Measurements from ENCODE around the gene SERINC5. TPM values are rescaled to one million over a fixed set of nuclear protein-coding genes. Genes with fewer than 3 reads are reported as not detected.

Gene SERINC5
- total and polyA plus RNA-seq, 2 of the 4 experiments (the other 2 are of a cell fraction) = 5.0 to 8.1 TPM

GRCh38 chr5:80129146-80129545 is 126.7 kb downstream of the SERINC5 start:
- no peaks in the 10 kb centered on the region for H3K36me3 ChIP-seq (ENCODE audit: control insufficient read depth, insufficient read depth, low read length)
- no peak overlapping the region for H2AFZ ChIP-seq (replicated peaks; ENCODE audit: low read length, poor library complexity)
- no peak for ATAC-seq (ENCODE audit: low read depth)
- H3K9me1 ChIP-seq (ENCODE audit: insufficient read depth, low read length) = no peaks in the 10 kb centered on the region
- no peaks in the 10 kb centered on the region for H3K79me1 ChIP-seq (ENCODE audit: low read depth in 1 of 2, low read length in 2 of 2)
- H2BK5ac ChIP-seq (ENCODE audit: low read depth, low read length, poor library complexity, severe bottlenecking) = no peak overlapping the region
- H2AK5ac ChIP-seq (ENCODE audit: low read depth, low read length) = no peak overlapping the region
- no peak overlapping the region for H4K5ac ChIP-seq (ENCODE audit: low read depth, low read length)
- H3K27ac ChIP-seq (ENCODE audit: insufficient read depth, low read length) = no peak overlapping the region
- no peak overlapping the region for H3K4me2 ChIP-seq (ENCODE audit: low read depth, low read length)
- no peak overlapping the region for H2BK20ac ChIP-seq (ENCODE audit: low read depth, low read length)
- no peaks in the 10 kb centered on the region for H3K4me1 ChIP-seq (ENCODE audit: control insufficient read depth, insufficient read depth, low read length)
- dilution Hi-C loops (cut with HindIII; ENCODE audit: low sequenced_read_pairs, unreplicated experiment) (no loop called here), intact Hi-C loops (cut with micrococcal nuclease) (no loop called here), in situ Hi-C loops (cut with MboI; ENCODE audit: low sequenced_read_pairs) (no loop called here)
- H4K20me1 ChIP-seq (ENCODE audit: insufficient read depth, low read length) = no peaks in the 10 kb centered on the region
- no peak overlapping the region for H2BK120ac ChIP-seq (ENCODE audit: low read depth, low read length)
- H3K9me3 ChIP-seq (ENCODE audit: control insufficient read depth, insufficient read depth, low read length) = no peaks in the 10 kb centered on the region; the same call in 1 of the 2 replicates
- WGBS, 2 experiments (ENCODE audit: extremely low coverage in 2 of 2, insufficient read length in 1 of 2) = no CpG with 5 or more reads among the region's 5 CpGs
- H2AK9ac ChIP-seq (replicated peaks; ENCODE audit: low read depth, low read length, poor library complexity) = no peak overlapping the region
- no peak overlapping the region for H4K8ac ChIP-seq (ENCODE audit: low read depth in 2 of 2, low read length in 2 of 2)
- no peak overlapping the region for H3K18ac ChIP-seq (ENCODE audit: low read depth, low read length)
- H3K56ac ChIP-seq (ENCODE audit: extremely low read depth, insufficient read depth, low read length) = no peak overlapping the region
- H3K23ac ChIP-seq (ENCODE audit: low read depth, low read length) = no peak overlapping the region
- no TSS peak for BruUV-seq (replicated peaks)
- POLR2A ChIA-PET (ENCODE audit: unreplicated experiment) = no interaction called here
- no peak overlapping the region for H2BK15ac ChIP-seq (ENCODE audit: low read depth, low read length)
- TF ChIP-seq MAFK (IDR thresholded peaks at IDR 0.05; ENCODE audit: low read depth, low read length) = no peak
- no peak overlapping the region for H4K91ac ChIP-seq (ENCODE audit: insufficient read depth, low read depth, low read length)
- CTCF ChIA-PET = no interaction called here
- DNase-seq = no peak
- no peak overlapping the region for H3K4ac ChIP-seq (ENCODE audit: low read depth, low read length)
- H3K9ac ChIP-seq (ENCODE audit: low read depth, low read length) = no peak overlapping the region
- no peak overlapping the region for H3K14ac ChIP-seq (replicated peaks; ENCODE audit: low read depth, low read length)
- H3K27me3 ChIP-seq (ENCODE audit: control insufficient read depth, insufficient read depth, low read length) = peaks cover 3% of the 10 kb centered on the region; the same call in 1 of the 2 replicates
- H3K4me3 ChIP-seq (ENCODE audit: insufficient read depth, low read depth, low read length) = no peak overlapping the region
